Measurements from ENCODE around the gene KRT86. TPM values are rescaled to one million over a fixed set of nuclear protein-coding genes. Genes with fewer than 3 reads are reported as not detected.
A peak's percentile ranks its signal among the peaks of the same experiment; 100 is the strongest.

The KRT86 gene
- total RNA-seq, 1 donor from 2014 or later, result not detected

DNA sequence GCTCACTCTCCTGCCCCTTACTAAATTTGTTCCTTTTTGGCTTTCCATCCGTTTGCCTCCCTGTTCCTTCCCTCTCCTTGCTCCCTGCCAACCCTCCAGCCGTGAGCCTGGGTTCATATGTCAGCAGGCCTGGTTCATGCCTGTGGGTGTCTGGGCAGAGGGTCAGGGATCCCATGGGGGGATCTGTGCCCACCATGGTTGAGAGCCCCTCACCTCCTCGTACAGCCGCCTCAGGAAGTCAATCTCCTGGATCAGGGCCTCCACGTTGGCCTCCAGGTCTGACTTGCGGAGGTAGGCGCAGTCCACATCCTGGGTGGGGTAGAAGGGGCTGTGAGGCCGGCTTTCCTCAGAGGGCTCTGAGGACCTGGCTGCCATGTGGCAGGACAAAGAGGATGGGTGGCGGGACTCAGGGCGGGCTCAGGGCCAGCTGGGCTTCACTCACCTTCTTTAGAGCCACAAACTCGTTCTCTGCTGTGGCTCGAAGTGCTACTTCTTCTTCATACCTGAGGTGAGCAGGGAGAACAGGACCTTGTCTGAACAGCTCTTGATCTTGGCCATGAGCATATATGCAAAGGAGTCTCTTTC, 43.1 kb downstream of the KRT86 start:
- no peak for DNase-seq

DNA sequence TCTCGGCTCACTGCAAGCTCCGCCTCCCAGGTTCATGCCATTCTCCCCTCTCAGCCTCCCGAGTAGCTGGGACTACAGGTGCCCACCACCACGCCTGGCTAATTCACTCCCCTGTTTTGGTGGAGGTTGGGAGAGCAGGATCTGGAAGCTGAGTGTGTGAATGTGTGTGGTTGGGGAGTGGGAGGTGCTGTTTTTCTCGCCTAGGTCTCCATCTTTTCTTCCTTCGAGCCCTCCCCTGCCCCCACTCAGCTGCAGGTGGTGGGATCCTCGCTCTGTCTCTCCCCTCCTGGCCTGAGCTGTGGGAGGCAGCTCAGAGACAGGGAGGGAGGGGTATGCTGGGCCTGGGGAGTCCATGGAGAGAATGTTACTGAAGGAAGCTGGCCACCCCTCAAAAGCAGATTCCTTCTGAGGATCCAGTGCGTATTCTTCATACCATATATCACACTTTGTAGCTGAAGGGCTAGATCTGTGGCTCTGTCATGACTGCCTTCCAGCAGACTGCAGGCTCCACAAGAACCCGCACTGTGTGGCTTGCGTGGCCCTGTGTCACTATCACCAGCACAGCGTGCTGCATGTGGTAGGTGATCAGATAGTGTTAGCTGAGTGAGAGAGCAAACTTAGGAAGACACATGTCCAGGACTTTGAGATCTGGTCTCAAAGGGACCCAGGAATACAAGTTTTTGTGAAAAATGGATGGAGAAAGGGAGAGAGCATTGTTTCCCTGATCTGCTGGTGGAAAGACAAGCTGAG, 44.0 kb downstream of the KRT86 start:
- DNase-seq, result no peak

DNA sequence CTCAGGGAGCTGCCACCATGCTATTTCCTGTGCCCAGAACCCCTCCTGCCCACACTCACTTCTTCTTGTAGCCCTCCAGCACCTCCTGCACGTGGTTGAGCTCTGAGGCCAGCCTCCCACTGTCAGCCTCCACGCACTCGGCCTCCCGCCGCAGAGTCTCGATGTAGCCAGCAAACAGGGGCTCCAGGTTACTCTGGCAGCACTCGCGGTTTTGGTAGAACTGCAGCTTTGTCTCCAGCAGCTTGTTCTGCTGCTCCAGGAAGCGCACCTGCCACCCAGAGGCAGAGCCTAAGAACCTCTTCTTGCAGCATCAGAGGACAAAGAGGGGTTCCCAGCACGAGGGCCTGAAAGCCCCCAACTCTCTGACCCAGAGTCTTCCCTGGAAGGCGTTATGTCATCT, 44.7 kb downstream of the KRT86 start:
- no peak for DNase-seq

DNA sequence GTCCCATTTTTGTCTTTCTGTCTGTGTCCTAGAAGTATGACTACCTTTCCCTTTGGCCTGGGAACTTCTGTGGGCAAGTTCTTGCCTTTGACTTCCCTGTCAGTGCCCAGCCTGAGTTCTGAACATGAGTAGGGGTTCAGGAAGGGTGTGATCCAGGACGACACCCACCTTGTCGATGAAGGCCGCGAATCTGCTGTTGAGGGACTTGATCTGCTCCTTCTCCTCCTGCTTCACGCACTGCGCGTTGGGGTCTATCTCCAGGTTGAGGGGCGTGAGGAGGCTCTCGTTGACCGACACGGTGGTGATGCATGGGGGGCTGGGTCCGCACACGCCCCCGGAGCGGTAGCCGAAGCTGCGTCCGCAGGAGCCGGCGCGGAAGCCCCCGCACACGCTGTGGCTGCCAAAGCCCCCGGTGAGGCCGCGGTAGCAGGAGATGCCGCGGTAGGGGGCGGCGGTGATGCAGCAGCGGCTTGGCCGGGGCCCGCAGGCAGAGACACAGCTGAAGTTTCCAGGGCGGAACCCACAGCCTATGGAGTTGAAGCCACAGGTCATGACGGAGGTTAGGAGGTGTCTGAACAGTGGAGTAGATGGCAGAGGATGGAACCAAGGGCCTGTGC, 46.4 kb downstream of the KRT86 start, which contains the start of gene KRT83:
Gene KRT83 (minus strand): TSS at position 615 of the 617 bp plus-strand sequence. CDS start 63 bp downstream, at position 552.
- DNase-seq, result no peak

DNA sequence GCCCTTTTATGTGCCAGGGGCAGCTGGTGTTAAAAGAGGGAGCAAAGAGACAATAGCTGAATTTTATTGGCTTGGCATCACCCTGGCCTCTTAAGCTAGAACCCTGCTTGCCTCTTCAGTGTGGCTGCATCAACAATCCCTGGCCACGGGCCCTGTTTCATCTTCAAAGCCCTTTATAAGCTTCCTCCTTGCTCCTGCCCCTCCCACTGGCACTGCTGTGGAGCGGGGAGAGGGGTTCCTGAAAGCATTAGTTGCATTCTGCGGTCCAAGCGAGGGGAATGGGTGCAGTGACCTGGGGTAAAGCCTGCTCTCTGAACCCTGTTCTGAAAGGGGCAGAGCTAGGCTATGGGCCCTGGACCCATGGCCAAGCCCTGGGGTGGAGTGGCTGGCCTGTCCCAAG, 47.0 kb downstream of the KRT86 start:
- no peak for DNase-seq

DNA sequence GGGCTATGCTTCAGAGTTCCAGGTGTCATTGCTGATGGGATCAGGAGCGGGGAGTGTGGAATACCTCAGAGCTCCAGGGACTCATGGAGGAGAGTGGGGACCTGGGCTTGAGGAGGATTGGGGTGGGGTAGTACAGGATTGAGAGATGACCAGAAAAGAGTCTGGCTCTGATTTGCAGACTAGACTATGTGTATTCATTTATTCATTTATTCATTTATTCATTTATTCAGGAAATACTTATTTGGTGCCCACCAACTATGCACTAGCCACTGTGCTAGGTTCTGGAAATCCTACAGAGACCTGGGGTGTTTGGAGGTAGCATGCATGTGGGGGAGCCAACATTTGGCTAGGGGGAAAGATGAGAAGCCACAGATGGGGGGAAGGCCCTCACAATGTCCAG, 47.6 kb downstream of the KRT86 start:
- no peak for DNase-seq

DNA sequence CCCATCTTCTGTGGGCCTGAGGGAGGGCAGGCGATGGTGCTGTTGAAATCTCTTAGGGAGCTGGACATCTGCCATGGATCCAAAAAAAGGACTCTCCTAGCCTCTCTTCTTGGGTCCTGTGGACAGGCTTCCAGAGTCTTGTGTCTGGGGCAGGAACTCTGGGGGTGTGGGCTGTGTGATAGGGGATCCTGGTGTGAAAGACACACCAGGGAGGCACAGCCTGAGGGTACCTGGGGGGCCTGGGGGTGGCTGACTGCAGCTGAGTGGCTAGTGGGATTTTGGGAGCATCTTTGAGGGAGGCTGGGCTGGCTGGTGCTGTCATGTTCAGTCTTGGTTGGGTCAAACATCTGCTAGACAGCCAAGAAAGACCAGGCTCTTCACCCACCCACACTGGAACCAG, 48.6 kb downstream of the KRT86 start:
- no peak for DNase-seq

DNA sequence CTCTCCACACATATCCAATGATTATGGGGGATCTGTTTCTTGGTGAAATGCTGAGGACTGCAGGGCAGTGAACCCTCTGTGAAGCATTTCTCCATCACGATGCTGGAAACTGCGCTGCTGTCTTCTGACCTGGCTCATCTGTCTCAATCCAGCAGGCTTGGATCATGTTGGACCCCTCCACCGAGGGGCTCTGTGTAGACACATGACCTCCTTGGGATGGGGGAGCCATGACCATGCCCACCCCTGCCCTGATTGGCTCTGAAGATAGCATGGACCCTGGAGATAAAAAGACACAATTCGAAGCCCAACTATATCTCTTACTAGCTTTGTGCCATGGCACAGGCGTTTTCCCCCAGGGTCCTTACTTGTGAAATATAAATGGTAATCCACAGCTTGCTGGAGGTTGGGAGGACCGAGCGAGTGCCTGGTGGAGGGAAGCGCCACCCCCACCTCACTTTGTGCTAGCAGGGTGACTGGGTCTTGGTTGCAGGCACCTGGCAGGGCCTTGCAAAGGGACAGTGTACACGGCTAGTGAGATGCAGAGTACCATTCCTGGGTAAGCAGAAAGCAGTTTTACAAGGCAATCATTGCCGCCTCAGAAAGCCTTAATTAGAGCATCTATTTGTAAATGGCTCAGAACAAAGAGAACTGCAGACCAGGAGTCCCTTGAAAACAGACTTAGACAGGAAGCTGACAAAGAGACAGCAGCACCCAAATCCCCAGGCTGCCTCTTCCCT, 49.1 kb downstream of the KRT86 start:
- no peak for DNase-seq

DNA sequence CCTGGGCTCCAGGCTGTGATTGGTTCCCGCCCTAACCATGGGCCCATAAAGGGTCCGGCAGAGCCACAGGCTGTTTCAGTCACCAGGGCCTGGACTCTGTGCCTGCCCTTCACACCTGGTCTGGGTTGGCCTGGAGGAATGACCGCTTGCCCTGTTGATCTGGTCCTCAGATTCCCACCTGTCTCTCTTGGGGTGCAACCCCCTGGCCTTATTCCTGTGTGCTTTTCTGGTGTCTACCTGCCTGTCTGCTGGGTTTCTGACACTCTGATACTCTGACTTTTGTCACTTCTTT, 49.7 kb downstream of the KRT86 start:
- no peak for DNase-seq

DNA sequence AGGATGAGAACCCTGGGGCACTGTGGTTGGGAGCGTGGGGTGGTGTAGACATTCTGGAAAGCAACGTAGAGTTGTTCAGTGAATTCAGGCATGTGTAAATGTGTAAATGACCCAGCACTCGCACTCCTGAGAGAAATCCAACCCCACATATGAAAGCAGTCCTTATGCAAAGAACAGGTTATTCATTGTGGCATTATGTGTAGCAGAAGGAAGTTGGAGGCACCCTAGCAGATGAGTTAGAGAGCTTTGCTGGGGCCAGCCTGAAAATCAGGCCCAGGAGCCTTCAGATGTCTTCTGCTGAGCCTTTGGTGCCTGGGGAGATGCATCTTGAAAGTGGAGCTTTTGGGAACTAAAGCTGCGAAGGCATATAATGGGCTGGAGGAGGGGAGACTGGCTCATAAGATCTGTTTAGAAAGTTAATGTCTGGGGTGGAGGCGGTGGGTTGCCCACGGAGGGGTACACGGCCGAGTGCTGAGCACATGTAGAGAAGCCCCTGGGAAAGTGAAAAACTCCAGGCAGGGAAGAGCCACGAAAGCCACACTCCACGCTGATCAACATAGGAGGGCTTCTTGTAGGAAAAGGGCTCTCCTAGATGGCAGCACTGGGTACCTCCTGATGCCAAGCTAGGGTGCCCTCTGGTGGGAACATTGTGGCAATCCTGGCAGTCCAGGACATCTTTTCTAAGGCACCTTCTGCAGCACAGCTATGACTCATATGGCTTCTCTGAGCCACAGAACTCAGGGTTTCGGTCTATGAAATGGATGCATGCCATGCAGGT, 52.8 kb downstream of the KRT86 start:
- peak; percentile 95 for DNase-seq

DNA sequence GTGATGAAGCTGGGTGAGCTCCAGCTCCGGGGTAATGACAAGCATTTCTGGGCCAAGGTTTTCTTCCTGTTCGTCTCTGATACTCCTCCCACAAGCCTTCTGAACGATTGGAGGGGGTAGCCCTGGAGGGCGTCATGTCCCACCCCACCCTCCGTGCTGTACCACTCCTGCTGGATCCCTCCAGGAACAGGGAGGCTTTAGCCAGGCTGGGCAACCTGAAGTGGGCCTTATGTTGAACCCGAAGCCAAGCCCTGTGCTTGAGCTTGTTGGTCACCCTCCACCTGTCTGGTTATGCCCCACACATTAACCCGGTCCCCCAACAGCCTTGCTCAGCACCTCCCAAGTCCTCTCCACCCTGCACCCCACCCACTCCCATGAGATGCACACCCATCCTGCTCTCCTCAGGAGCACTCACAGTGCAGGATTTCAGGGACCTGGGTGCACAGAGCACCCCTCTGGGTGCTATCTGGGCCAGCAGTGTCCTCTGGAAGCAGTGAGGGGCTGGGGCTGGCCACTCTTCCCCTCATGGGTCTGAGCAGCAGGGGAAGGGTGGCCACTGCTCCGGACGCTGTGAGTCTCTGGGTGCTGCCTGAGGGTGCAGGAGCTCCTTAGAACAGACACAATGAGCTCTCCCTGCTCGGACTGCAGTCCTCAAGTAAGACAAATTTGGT, 53.5 kb downstream of the KRT86 start:
- DNase-seq, result no peak

DNA sequence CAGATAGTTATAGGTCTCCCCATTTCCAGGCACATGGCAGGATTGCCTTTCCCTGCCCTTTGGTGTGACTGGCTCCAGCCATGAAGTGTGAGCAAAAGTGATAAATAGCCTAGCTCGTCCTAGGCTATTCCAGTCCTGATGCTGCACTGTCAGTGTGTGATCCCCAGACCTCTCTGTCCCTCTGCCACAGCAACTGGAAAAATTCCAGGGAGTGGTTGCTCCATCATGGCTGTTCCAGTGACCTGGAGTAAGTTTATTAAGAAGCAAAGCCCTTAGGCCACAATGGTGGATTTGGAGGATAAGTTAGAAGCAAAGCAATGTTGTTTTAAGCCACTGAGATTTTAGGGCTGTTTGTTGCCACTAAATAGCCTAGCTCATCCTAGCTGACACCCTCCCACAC, 56.6 kb downstream of the KRT86 start:
- DNase-seq, result no peak

DNA sequence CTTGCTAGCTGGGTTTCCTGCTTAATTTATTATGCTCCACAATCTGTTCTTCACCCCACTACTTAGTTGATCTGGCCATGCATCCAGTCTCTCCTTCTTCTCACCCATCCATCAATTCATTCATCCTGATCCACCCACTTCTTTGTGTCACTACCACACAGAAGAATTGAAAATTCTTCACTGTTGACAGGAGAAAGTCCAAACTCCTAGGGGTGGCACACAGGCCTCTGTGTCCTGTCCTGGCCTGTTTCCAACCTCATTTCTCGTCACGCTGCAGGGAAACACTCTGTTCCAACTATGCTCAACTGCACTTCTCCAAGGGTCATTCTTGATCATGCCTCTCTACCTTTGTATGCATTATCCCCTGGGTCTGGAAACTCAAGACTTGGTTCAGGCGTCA, 57.4 kb downstream of the KRT86 start:
- no peak for DNase-seq

DNA sequence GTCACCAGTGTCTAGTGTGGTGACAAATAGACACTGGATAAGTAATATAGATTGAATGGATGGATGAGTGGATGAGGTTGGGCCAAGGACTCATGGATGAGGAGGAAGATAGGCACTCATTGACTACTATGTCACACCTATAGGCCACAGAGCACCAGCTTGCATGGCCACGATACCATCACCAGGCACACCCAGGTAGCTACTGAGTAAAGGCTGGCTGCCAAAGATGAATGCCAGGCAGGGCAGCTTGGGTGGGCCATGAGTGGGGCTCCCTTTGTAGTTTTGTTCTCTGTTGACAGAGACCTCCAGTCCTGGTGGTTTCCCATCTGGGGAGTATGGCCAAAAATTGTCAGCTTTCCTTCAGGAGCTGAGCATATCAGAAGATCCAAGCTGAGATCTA, 57.9 kb downstream of the KRT86 start:
- DNase-seq, result no peak

DNA sequence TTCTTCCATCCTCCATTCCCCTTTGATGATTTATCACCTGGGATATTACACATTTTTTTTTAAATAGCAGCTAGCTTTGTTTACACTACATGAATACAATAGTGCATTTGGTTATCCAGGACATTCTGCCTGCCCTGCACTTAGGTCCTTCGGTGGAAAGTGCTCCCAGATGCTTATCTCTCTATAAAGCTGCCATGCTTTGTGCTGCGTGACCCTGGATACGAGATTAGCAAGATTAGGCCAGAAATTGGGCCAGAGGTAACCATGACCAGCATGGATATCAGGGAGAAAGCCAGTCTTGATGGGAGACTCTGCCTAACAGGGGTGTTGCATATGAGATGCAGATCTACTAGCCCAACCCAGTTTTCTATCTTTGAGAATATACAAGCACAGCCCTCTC, 58.9 kb downstream of the KRT86 start:
- no peak for DNase-seq

DNA sequence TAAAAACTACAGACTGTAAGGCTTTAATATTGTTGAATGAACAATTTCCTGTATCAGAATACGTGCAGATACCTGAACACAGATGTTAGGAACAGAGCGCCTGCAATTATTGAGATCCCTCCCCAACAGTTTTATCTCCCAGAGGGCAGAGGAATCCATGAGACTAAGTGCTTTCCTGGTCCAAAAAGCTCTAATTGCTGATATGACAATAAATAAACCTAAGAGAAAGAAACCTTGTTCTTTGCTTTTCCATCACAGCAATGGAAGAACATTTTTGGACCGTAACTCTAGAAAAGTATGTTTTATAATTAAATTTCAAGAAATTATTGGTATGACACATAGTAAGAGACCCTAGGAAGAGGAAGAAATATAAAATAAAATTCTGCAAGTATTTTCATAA, 59.7 kb downstream of the KRT86 start:
- no peak for DNase-seq

DNA sequence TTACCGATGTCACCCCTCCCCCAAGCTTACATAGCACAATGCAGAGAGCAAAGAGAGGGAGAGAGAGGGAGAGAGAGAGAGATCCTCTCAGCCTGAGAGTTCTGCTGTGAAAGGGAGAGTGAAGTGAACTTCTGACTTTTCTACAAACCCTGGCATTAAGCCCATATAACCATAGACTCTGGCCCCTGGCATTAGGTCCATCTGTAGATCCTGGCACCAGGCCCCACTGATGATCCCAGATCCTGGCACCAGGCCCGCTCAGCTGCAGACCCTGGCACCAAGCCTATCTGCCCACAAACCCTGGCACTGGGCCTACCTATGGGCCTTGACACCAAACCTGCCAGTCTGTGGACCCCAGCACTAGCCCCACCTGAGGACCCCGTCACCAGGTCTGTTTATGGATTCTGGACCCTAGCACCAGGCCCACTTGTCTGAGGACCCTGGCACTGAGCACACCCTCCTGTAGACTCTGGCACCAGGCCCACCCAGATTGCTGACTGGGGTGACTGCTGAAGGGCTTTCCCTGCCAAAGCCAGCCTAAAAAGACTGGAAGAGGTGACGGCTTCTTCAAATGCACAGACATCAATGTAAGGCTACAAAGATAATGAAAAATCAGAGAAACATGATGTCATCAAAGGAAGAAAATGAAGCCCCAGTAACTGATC, 61.3 kb downstream of the KRT86 start:
- no peak for DNase-seq

DNA sequence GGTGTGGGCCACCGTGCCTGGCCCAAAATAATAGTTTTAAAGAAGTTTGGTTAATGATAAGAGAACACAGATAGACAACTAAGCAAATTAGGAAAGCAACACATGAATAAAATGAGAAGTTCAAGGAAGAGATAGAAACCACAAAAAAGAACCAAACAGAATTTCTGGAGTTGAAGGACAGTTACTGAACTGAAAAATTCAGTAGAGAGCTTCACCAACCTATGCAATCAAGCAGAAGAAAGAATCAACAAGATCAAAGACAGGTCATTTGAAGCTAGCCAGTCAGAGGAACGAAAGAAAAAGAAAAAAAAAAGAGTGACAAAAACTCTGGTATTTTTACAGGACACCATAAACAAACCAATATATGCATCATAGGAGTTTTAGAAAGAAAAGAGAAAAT, 62.2 kb downstream of the KRT86 start:
- DNase-seq, result no peak

DNA sequence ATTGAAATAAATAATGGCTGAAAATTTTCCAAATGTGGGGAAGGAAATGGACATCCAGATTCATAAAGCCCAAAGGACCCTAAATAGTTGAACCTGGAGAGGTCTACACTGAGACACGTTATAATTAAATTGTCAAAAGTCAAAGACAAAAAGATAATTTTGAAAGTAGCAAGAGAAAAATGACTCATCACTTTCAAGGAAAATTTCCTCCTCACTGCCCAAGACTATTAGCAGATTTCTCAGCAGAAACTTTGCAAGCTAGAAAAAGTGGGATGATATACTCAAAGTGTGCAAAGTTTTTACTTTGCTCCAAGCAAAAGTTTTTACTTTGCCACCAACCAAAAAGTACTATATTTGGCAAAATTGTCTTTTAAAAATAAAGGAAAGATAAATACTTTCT, 62.6 kb downstream of the KRT86 start:
- no peak for DNase-seq

DNA sequence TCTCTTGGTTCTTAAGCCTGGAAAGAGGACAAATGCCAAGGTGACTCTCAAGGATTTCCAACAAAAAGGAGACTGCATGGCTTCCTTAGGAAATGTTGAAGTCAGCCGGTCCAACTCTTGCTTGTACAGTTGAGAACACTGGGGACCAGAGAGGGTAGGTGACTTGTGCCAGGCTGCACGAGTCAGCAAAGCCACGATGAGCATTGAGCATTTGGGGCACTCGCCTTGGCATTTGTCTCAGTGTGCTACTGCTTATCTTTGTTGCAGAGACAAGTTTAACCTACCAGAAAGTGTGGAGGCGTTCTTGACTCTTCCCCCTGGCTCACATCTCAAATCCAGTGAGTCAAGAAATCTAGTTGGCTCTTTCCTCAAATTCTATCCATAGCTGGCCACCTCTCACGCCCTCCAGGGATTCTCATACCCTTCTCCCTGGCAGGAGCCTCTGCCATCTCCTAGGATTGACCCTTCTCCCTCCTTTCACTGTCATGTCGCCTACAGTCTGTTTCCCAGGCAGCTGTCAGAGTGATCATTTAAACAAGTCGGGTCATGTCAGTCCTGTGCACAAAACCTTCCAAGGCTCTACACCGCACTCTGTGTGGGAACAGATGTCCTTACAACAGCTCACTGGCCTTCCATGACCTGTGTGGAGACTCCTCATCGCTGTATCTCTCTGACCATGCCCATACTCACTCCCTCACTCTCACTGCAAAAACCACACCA, 64.0 kb downstream of the KRT86 start:
- no peak for DNase-seq

DNA sequence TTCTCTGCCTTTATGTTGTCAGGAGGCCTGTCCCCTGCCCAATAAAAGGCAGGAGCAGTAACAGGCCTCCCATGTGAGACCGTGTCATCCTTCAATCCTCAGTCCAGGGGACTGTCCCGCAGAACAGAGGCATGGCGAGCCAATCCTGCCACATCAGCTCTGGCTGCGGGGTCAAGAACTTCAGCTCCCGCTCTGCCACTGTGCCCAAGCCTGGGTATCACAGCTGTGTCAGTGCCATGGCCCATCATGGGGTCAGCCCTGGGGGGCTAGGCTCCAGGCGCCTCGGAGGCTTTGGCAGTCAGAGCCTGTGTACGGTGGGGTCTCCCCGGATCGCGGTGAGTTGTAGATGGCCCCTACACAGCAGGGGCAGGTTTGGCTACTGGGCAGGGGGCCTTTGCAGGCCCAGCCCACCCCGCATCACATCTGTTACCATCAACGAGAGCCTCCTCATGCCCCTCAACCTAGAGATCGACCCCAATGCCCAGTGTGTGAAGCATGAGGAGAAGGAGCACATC, 66.7 kb downstream of the KRT86 start:
- DNase-seq, result no peak
